Neural cell (in vitro differentiated cells): ENCODE measurements around the gene FOXN1. TPM values are rescaled to one million over a fixed set of nuclear protein-coding genes. Genes with fewer than 3 reads are reported as not detected.

Experiments
- H2AFZ ChIP-seq: fragments of 200-600, 300-800 bp; sonication (generic), shearing (Covaris generic); 2 replicates; pipeline ENCODE4 v1.6.0; 2014; ENCODE audit warnings: low read depth, mild to moderate bottlenecking, antibody characterized with exemption, low read length, moderate library complexity
- H3F3A ChIP-seq: fragments of 200-600 bp; shearing (Covaris generic); 2 replicates; pipeline ENCODE4 v1.6.1; 2016; ENCODE audit warnings: mild to moderate bottlenecking, moderate library complexity, mixed read lengths, antibody characterized with exemption, low read length; ENCODE audit not compliant: insufficient read depth, poor library complexity, severe bottlenecking
- H3K27ac ChIP-seq: fragments of 200-600, 300-800 bp; sonication (generic), shearing (Covaris generic); 2 replicates; pipeline ENCODE4 v1.5.1; 2014; ENCODE audit warnings: mild to moderate bottlenecking, low read length, moderate library complexity
- H3K27me3 ChIP-seq: fragments of 300-800, 200-600 bp; sonication (generic), shearing (Covaris generic); 2 replicates; pipeline ENCODE4 v1.6.0; 2014; ENCODE audit warnings: mild to moderate bottlenecking, low read depth, low read length, moderate library complexity; ENCODE audit not compliant: insufficient read depth
- H3K36me3 ChIP-seq: fragments of 300-800, 200-600 bp; sonication (generic), shearing (Covaris generic); 2 replicates; pipeline ENCODE4 v1.5.1; 2014; ENCODE audit warnings: mild to moderate bottlenecking, antibody characterized with exemption, low read length, moderate library complexity; ENCODE audit not compliant: insufficient read depth
- H3K4me2 ChIP-seq: fragments of 300-800, 200-600 bp; sonication (generic), shearing (Covaris generic); 2 replicates; pipeline ENCODE4 v1.6.0; 2014; ENCODE audit warnings: mild to moderate bottlenecking, low read length
- H3K4me3 ChIP-seq: fragments of 300-800, 200-600 bp; sonication (generic), shearing (Covaris generic); 2 replicates; pipeline ENCODE4 v1.5.1; 2014; ENCODE audit warnings: mild to moderate bottlenecking, low read length, moderate library complexity
- H3K79me2 ChIP-seq: fragments of 200-600 bp; shearing (Covaris generic); replicated peaks from 2 replicates; pipeline ENCODE4 v1.6.0; 2014; ENCODE audit warnings: mild to moderate bottlenecking, low read length, moderate library complexity; ENCODE audit not compliant: insufficient read depth
- H3K9ac ChIP-seq: fragments of 300-800, 200-600 bp; sonication (generic), shearing (Covaris generic); 2 replicates; pipeline ENCODE4 v1.6.1; 2016; ENCODE audit warnings: mild to moderate bottlenecking, low read length, mixed read lengths
- H3K9me2 ChIP-seq: fragments of 200-600 bp; shearing (Covaris generic); 2 replicates; pipeline ENCODE4 v1.6.1; 2016; ENCODE audit warnings: mild to moderate bottlenecking, low read length, mixed read lengths; ENCODE audit not compliant: insufficient read depth
- H3K9me3 ChIP-seq: fragments of 200-600, 300-800 bp; sonication (generic), shearing (Covaris generic); 2 replicates; pipeline ENCODE4 v1.6.1; 2016; ENCODE audit warnings: mild to moderate bottlenecking, mixed run types, low read length, moderate library complexity, mixed read lengths
- H4K20me1 ChIP-seq: fragments of 200-600 bp; shearing (Covaris generic); 2 replicates; pipeline ENCODE4 v1.6.1; 2016; ENCODE audit warnings: mild to moderate bottlenecking, mixed run types; ENCODE audit not compliant: insufficient read depth
- CTCF ChIP-seq: fragments of 450-650 bp; IDR thresholded peaks from 2 replicates; pipeline ENCODE4 v1.5.1; 2014; ENCODE audit warnings: antibody characterized with exemption, mild to moderate bottlenecking, moderate library complexity; ENCODE audit not compliant: poor library complexity, severe bottlenecking
- EP300 ChIP-seq: fragments of 450-650 bp; conservative IDR thresholded peaks from 2 replicates; pipeline ENCODE4 v1.6.1; 2014; ENCODE audit warnings: antibody characterized with exemption, mild to moderate bottlenecking, moderate library complexity; ENCODE audit not compliant: poor library complexity, severe bottlenecking
- EZH2 ChIP-seq: fragments of 200-600, 300-800 bp; shearing (Covaris generic), sonication (generic); IDR thresholded peaks from 2 replicates; pipeline ENCODE4 v1.6.1; 2014; ENCODE audit warnings: antibody characterized with exemption, low read length, borderline replicate concordance, mild to moderate bottlenecking; ENCODE audit not compliant: insufficient read depth, poor library complexity, severe bottlenecking
- MXI1 ChIP-seq: fragments of 450-650 bp; conservative IDR thresholded peaks from 2 replicates; pipeline ENCODE4 v1.6.1; 2014; ENCODE audit warnings: antibody characterized with exemption, mild to moderate bottlenecking; ENCODE audit not compliant: poor library complexity, severe bottlenecking
- POLR2AphosphoS5 ChIP-seq: IDR thresholded peaks from 2 replicates; pipeline ENCODE4 v1.6.1; 2012
- RAD21 ChIP-seq: fragments of 450-650 bp; conservative IDR thresholded peaks from 2 replicates; pipeline ENCODE4 v1.6.1; 2014; ENCODE audit warnings: antibody characterized with exemption, mild to moderate bottlenecking, moderate library complexity
- REST ChIP-seq: IDR thresholded peaks from 2 replicates; pipeline ENCODE4 v1.6.1; 2012; ENCODE audit warnings: borderline replicate concordance
- SMC3 ChIP-seq: fragments of 450-650 bp; conservative IDR thresholded peaks from 2 replicates; pipeline ENCODE4 v1.6.1; 2014; ENCODE audit warnings: antibody characterized with exemption, mild to moderate bottlenecking, moderate library complexity; ENCODE audit not compliant: poor library complexity
- TAF1 ChIP-seq: IDR thresholded peaks from 2 replicates; pipeline ENCODE4 v1.6.1; 2012; ENCODE audit warnings: low read depth
- polyA plus RNA-seq: library from polyadenylated mRNA; depleted of rRNA; stranded (reverse); fragments of >200 nt; gene quantifications from 2 replicates; pipeline ENCODE4 v1.2.3, GENCODE V29; 2014

Gene FOXN1
- polyA plus RNA-seq, 1 donor from 2014 or later: not detected

- H3K9ac ChIP-seq: no peak overlapping the region
- no peaks in the 10 kb centered on the region for H3F3A ChIP-seq
- no peak overlapping the region for H3K4me2 ChIP-seq
- no peak overlapping the region for H3K4me3 ChIP-seq
- TF ChIP-seq CTCF (no peak), RAD21 (no peak), EZH2 (no peak), REST (no peak), TAF1 (no peak), EP300 (no peak), MXI1 (no peak), POLR2AphosphoS5 (no peak), SMC3 (no peak)
- no peak overlapping the region for H3K27ac ChIP-seq
- H3K79me2 ChIP-seq: no peaks in the 10 kb centered on the region
- no peaks in the 10 kb centered on the region for H3K9me2 ChIP-seq
- no peaks in the 10 kb centered on the region for H4K20me1 ChIP-seq
- no peaks in the 10 kb centered on the region for H3K27me3 ChIP-seq
- H2AFZ ChIP-seq: no peak overlapping the region
- H3K9me3 ChIP-seq: no peaks in the 10 kb centered on the region
- no peaks in the 10 kb centered on the region for H3K36me3 ChIP-seq
Measured at GRCh38 chr17:28545141-28545503, 39.0 kb downstream of the FOXN1 start.

- H3K27me3 ChIP-seq: no peaks in the 10 kb centered on the region
- H3F3A ChIP-seq: no peaks in the 10 kb centered on the region
- TF ChIP-seq RAD21 (no peak), TAF1 (no peak), EZH2 (no peak), POLR2AphosphoS5 (no peak), SMC3 (no peak), EP300 (no peak), CTCF (no peak), REST (no peak), MXI1 (no peak)
- no peaks in the 10 kb centered on the region for H4K20me1 ChIP-seq
- no peaks in the 10 kb centered on the region for H3K9me2 ChIP-seq
- peaks cover 4% of the 10 kb centered on the region for H3K79me2 ChIP-seq
- no peak overlapping the region for H3K4me3 ChIP-seq
- no peak overlapping the region for H2AFZ ChIP-seq
- H3K9ac ChIP-seq: no peak overlapping the region
- H3K27ac ChIP-seq: no peak overlapping the region
- no peaks in the 10 kb centered on the region for H3K9me3 ChIP-seq
- no peaks in the 10 kb centered on the region for H3K36me3 ChIP-seq
- H3K4me2 ChIP-seq: no peak overlapping the region
Measured at GRCh38 chr17:28545787-28546415, 39.8 kb downstream of the FOXN1 start.
